Measurements from ENCODE around the gene TTC13. TPM values are rescaled to one million over a fixed set of nuclear protein-coding genes. Genes with fewer than 3 reads are reported as not detected.

Gene TTC13
- total and polyA plus RNA-seq, 4 donors: 2.6 to 17.5 (median 6.8) TPM

DNA sequence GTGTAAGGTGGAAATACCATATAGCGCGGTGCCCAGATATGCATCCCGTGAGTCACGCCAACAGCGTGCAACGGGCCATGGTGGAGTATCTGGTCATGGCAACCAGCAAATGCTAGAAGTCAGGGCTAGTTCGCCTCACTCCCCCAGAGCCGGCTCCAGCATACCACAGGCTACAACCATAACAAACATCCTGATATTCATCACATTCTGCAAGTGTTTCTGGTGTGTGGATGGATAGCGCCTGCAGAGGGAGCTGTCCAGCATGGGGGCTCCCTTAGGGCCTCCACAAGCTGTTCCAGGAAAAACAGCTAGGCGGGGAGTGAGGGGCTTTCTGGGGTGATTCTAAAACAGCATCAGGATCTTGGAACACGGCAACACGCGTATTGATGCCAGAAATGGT, 117.2 kb downstream of the TTC13 start:
- no peak for TF ChIP-seq SP1 (IDR thresholded peaks at IDR 0.05)
- TF ChIP-seq GABPA (IDR thresholded peaks at IDR 0.05 in 1 of 2, conservative IDR thresholded peaks at IDR 0.05 in 1 of 2): no peak
- TF ChIP-seq HNF4A (conservative IDR thresholded peaks at IDR 0.05): no peak
- TF ChIP-seq RAD21 (IDR thresholded peaks at IDR 0.05): no peak
- TF ChIP-seq, protein P1, sequence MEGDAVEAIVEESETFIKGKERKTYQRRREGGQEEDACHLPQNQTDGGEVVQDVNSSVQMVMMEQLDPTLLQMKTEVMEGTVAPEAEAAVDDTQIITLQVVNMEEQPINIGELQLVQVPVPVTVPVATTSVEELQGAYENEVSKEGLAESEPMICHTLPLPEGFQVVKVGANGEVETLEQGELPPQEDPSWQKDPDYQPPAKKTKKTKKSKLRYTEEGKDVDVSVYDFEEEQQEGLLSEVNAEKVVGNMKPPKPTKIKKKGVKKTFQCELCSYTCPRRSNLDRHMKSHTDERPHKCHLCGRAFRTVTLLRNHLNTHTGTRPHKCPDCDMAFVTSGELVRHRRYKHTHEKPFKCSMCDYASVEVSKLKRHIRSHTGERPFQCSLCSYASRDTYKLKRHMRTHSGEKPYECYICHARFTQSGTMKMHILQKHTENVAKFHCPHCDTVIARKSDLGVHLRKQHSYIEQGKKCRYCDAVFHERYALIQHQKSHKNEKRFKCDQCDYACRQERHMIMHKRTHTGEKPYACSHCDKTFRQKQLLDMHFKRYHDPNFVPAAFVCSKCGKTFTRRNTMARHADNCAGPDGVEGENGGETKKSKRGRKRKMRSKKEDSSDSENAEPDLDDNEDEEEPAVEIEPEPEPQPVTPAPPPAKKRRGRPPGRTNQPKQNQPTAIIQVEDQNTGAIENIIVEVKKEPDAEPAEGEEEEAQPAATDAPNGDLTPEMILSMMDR (IDR thresholded peaks at IDR 0.05; ENCODE audit: low read depth, low read length, missing input control): no peak
- TF ChIP-seq, protein P2, sequence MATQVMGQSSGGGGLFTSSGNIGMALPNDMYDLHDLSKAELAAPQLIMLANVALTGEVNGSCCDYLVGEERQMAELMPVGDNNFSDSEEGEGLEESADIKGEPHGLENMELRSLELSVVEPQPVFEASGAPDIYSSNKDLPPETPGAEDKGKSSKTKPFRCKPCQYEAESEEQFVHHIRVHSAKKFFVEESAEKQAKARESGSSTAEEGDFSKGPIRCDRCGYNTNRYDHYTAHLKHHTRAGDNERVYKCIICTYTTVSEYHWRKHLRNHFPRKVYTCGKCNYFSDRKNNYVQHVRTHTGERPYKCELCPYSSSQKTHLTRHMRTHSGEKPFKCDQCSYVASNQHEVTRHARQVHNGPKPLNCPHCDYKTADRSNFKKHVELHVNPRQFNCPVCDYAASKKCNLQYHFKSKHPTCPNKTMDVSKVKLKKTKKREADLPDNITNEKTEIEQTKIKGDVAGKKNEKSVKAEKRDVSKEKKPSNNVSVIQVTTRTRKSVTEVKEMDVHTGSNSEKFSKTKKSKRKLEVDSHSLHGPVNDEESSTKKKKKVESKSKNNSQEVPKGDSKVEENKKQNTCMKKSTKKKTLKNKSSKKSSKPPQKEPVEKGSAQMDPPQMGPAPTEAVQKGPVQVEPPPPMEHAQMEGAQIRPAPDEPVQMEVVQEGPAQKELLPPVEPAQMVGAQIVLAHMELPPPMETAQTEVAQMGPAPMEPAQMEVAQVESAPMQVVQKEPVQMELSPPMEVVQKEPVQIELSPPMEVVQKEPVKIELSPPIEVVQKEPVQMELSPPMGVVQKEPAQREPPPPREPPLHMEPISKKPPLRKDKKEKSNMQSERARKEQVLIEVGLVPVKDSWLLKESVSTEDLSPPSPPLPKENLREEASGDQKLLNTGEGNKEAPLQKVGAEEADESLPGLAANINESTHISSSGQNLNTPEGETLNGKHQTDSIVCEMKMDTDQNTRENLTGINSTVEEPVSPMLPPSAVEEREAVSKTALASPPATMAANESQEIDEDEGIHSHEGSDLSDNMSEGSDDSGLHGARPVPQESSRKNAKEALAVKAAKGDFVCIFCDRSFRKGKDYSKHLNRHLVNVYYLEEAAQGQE (IDR thresholded peaks at IDR 0.05): no peak
- TF ChIP-seq, protein P3, sequence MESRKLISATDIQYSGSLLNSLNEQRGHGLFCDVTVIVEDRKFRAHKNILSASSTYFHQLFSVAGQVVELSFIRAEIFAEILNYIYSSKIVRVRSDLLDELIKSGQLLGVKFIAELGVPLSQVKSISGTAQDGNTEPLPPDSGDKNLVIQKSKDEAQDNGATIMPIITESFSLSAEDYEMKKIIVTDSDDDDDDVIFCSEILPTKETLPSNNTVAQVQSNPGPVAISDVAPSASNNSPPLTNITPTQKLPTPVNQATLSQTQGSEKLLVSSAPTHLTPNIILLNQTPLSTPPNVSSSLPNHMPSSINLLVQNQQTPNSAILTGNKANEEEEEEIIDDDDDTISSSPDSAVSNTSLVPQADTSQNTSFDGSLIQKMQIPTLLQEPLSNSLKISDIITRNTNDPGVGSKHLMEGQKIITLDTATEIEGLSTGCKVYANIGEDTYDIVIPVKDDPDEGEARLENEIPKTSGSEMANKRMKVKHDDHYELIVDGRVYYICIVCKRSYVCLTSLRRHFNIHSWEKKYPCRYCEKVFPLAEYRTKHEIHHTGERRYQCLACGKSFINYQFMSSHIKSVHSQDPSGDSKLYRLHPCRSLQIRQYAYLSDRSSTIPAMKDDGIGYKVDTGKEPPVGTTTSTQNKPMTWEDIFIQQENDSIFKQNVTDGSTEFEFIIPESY (IDR thresholded peaks at IDR 0.05): no peak
- TF ChIP-seq TAF1 (conservative IDR thresholded peaks at IDR 0.05): no peak
- TF ChIP-seq EGR1 (IDR thresholded peaks at IDR 0.05; ENCODE audit: low read depth in 2 of 2): no peak
- no peak for TF ChIP-seq YY1 (IDR thresholded peaks at IDR 0.05)
- TF ChIP-seq FOXA1 (IDR thresholded peaks at IDR 0.05): no peak
- TF ChIP-seq, protein P4, sequence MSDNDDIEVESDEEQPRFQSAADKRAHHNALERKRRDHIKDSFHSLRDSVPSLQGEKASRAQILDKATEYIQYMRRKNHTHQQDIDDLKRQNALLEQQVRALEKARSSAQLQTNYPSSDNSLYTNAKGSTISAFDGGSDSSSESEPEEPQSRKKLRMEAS (IDR thresholded peaks at IDR 0.05): no peak
- no peak for TF ChIP-seq JUND (IDR thresholded peaks at IDR 0.05)
- no peak for TF ChIP-seq NR2F2 (IDR thresholded peaks at IDR 0.05)
- TF ChIP-seq, protein P5, sequence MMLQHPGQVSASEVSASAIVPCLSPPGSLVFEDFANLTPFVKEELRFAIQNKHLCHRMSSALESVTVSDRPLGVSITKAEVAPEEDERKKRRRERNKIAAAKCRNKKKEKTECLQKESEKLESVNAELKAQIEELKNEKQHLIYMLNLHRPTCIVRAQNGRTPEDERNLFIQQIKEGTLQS (IDR thresholded peaks at IDR 0.05): no peak
- TF ChIP-seq HNF4G (IDR thresholded peaks at IDR 0.05): no peak
- TF ChIP-seq RXRA (IDR thresholded peaks at IDR 0.05): no peak
- TF ChIP-seq FOXA2 (IDR thresholded peaks at IDR 0.05): no peak
- no peak overlapping the region for H3K4me3 ChIP-seq (ENCODE audit: low read depth in 1 of 3, low read length in 3 of 3)
- H3K4me1 ChIP-seq (ENCODE audit: control insufficient read depth in 4 of 4, insufficient read depth in 4 of 4, low read length in 3 of 4): no peaks in the 10 kb centered on the region
- H3K27ac ChIP-seq (ENCODE audit: low read depth in 1 of 2, low read length in 2 of 2): no peak overlapping the region
- no peaks in the 10 kb centered on the region for H3K27me3 ChIP-seq (ENCODE audit: control insufficient read depth in 4 of 4, insufficient read depth in 4 of 4, low read length in 3 of 4)
- H3K9me3 ChIP-seq (ENCODE audit: control insufficient read depth in 4 of 4, low read length in 3 of 4): no peaks in the 10 kb centered on the region
- 93% methylated on average over 13 of the region's 13 CpGs for WGBS
- no peaks in the 10 kb centered on the region for H3K36me3 ChIP-seq (ENCODE audit: control insufficient read depth in 4 of 4, insufficient read depth in 3 of 4, low read depth in 1 of 4, low read length in 3 of 4)
- no peak for DNase-seq (ENCODE audit: low spot score)
- no peak overlapping the region for H3K9ac ChIP-seq (ENCODE audit: low read depth in 1 of 2, low read length in 2 of 2)
